K562 (cell line): ENCODE results near the gene GABARAPL2. TPM values are rescaled to one million over a fixed set of nuclear protein-coding genes. Genes with fewer than 3 reads are reported as not detected.

ENCODE experiments used
- CBFB ChIP-seq: sonication (generic); formaldehyde crosslinking; IDR thresholded peaks from 2 replicates; pipeline ENCODE4 v1.4.0; 2020; ENCODE audit warnings: mild to moderate bottlenecking, missing genetic modification reagents
- CCNT2 ChIP-seq: IDR thresholded peaks from 2 replicates; pipeline ENCODE4 v1.6.1; 2011; ENCODE audit warnings: borderline replicate concordance, low read depth, mild to moderate bottlenecking, moderate library complexity, mixed read lengths, low read length; ENCODE audit not compliant: insufficient read length; ENCODE audit errors: extremely low read depth
- E2F3 ChIP-seq: fragments of 250-450 bp; sonication (Bioruptor Pico); IDR thresholded peaks from 2 replicates; pipeline ENCODE4 v1.4.0; 2020; ENCODE audit warnings: mild to moderate bottlenecking
- ELF4 ChIP-seq: fragments of 450-650 bp; formaldehyde crosslinking; IDR thresholded peaks from 2 replicates; pipeline ENCODE4 v1.4.0; 2022; ENCODE audit warnings: missing genetic modification characterization
- GTF2E2 ChIP-seq: fragments of 200-800 bp; sonication (Bioruptor generic); IDR thresholded peaks from 2 replicates; pipeline ENCODE4 v1.6.1; 2016; ENCODE audit warnings: missing genetic modification characterization, missing compliant biosample characterization
- HMG20A ChIP-seq: fragments of 450-650 bp; formaldehyde crosslinking; conservative IDR thresholded peaks from 2 replicates; pipeline ENCODE4 v1.4.0; 2020; ENCODE audit warnings: mild to moderate bottlenecking, mixed read lengths
- IFI16 ChIP-seq: fragments of 250-450 bp; sonication (Bioruptor Pico); IDR thresholded peaks from 2 replicates; pipeline ENCODE4 v2.1.2; 2022; ENCODE audit warnings: mild to moderate bottlenecking, inconsistent platforms
- MCM3 ChIP-seq: fragments of 450-650 bp; IDR thresholded peaks from 2 replicates; pipeline ENCODE4 v1.6.1; 2016
- MYNN ChIP-seq, 2 experiments: sonication (generic); formaldehyde crosslinking in 1 of 2; IDR thresholded peaks; 2 replicates each; pipeline versions ENCODE4 v1.5.0 to v1.6.1; 2016 to 2020; ENCODE audit warnings: antibody characterized with exemption in 1 of 2, missing genetic modification reagents in 1 of 2
- PCBP2 ChIP-seq: fragments of 200-400 bp; formaldehyde crosslinking; IDR thresholded peaks from 2 replicates; pipeline ENCODE4 v1.6.1; 2018; ENCODE audit warnings: low read length, low read depth, mild to moderate bottlenecking, moderate library complexity; ENCODE audit not compliant: poor library complexity, severe bottlenecking
- PTBP1 ChIP-seq: fragments of 200-400 bp; formaldehyde crosslinking; IDR thresholded peaks from 2 replicates; pipeline ENCODE4 v1.6.1; 2017; ENCODE audit warnings: low read depth, low read length
- RBM14 ChIP-seq: fragments of 200-400 bp; formaldehyde crosslinking; IDR thresholded peaks from 2 replicates; pipeline ENCODE4 v1.6.1; 2018; ENCODE audit warnings: low read depth, mild to moderate bottlenecking, low read length, moderate library complexity, borderline replicate concordance; ENCODE audit not compliant: insufficient read depth
- XRCC3 ChIP-seq: fragments of 450-650 bp; IDR thresholded peaks from 2 replicates; pipeline ENCODE4 v1.6.1; 2017; ENCODE audit warnings: mild to moderate bottlenecking, moderate library complexity
- ZNF146 ChIP-seq: IDR thresholded peaks from one replicate; pipeline ENCODE4 v1.6.1; 2018; ENCODE audit warnings: missing compliant biosample characterization; ENCODE audit not compliant: unreplicated experiment
- ZNF551 ChIP-seq: fragments of 250-450 bp; sonication (Bioruptor Pico); IDR thresholded peaks from 2 replicates; pipeline ENCODE4 v1.5.0; 2021; ENCODE audit warnings: mild to moderate bottlenecking, moderate library complexity
- ZNF707 ChIP-seq: fragments of 250-450 bp; sonication (Bioruptor Pico); conservative IDR thresholded peaks from 2 replicates; pipeline ENCODE4 v1.8.0; 2022; ENCODE audit warnings: inconsistent platforms, mild to moderate bottlenecking, moderate library complexity
- polyA plus RNA-seq, 8 experiments: library from polyadenylated mRNA; depleted of rRNA in 4 of 8; stranded (reverse) in 5 of 8; unstranded in 3 of 8; fragments of >200 nt; fragmentation: Nextera tagmentation in 2 of 8; fragmentation: Illumina TruSeq in 1 of 8; extraction: Ambion mirVana in 2 of 8; extraction: Trizol in 1 of 8; gene quantifications; 2 replicates each; pipeline versions ENCODE4 v1.2.1 to v1.2.3, GENCODE V29; 2011 to 2014; ENCODE audit warnings: inconsistent platforms in 1 of 8, missing spikeins in 1 of 8
- total RNA-seq, 7 experiments: library from RNA; depleted of rRNA in 6 of 7; stranded (reverse); fragments of >200 nt in 6 of 7; fragmentation: Illumina TruSeq in 2 of 7; extraction: Trizol in 2 of 7; gene quantifications; 2 replicates each; pipeline versions ENCODE4 v1.2.1 to v1.2.3, GENCODE V29; 2011 to 2021; ENCODE audit warnings: low replicate concordance in 1 of 7
- TF ChIP-seq, protein P1 (sequence below), 2 experiments: fragments of 450-650 bp; IDR thresholded peaks; 2 replicates each; pipeline ENCODE4 v1.6.1; 2016; ENCODE audit warnings: mild to moderate bottlenecking in 2 of 2, borderline replicate concordance in 1 of 2, low read depth in 1 of 2, moderate library complexity in 1 of 2
- TF ChIP-seq, protein P2 (sequence below): fragments of 450-650 bp; IDR thresholded peaks from 2 replicates; pipeline ENCODE4 v1.6.1; 2016; ENCODE audit warnings: borderline replicate concordance

Gene GABARAPL2
- total and polyA plus RNA-seq, 9 of the 15 experiments (the other 6 are each of a cell fraction or from before 2014, with no cell fraction given): 42.1 to 288 (median 91.8) TPM

DNA sequence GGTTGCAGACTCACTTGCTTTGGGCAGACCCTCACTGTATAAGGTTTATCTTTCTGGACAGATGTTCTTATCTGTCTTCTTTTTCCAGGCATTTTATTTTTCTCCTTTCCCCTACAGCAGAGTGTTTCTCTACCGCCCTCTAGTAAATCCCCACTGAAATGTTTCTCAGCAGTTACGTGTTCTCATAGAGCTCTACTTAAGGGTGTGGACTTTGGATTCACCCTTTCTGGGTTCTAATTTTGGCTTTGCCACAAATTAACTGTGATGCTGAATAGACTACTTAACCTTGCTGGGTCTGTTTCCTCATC lies 54.9 kb downstream of the GABARAPL2 start (continued):
- TF ChIP-seq CBFB (CRISPR knock-in tag): no peak
- no peak for TF ChIP-seq GTF2E2
- TF ChIP-seq, protein P1, sequence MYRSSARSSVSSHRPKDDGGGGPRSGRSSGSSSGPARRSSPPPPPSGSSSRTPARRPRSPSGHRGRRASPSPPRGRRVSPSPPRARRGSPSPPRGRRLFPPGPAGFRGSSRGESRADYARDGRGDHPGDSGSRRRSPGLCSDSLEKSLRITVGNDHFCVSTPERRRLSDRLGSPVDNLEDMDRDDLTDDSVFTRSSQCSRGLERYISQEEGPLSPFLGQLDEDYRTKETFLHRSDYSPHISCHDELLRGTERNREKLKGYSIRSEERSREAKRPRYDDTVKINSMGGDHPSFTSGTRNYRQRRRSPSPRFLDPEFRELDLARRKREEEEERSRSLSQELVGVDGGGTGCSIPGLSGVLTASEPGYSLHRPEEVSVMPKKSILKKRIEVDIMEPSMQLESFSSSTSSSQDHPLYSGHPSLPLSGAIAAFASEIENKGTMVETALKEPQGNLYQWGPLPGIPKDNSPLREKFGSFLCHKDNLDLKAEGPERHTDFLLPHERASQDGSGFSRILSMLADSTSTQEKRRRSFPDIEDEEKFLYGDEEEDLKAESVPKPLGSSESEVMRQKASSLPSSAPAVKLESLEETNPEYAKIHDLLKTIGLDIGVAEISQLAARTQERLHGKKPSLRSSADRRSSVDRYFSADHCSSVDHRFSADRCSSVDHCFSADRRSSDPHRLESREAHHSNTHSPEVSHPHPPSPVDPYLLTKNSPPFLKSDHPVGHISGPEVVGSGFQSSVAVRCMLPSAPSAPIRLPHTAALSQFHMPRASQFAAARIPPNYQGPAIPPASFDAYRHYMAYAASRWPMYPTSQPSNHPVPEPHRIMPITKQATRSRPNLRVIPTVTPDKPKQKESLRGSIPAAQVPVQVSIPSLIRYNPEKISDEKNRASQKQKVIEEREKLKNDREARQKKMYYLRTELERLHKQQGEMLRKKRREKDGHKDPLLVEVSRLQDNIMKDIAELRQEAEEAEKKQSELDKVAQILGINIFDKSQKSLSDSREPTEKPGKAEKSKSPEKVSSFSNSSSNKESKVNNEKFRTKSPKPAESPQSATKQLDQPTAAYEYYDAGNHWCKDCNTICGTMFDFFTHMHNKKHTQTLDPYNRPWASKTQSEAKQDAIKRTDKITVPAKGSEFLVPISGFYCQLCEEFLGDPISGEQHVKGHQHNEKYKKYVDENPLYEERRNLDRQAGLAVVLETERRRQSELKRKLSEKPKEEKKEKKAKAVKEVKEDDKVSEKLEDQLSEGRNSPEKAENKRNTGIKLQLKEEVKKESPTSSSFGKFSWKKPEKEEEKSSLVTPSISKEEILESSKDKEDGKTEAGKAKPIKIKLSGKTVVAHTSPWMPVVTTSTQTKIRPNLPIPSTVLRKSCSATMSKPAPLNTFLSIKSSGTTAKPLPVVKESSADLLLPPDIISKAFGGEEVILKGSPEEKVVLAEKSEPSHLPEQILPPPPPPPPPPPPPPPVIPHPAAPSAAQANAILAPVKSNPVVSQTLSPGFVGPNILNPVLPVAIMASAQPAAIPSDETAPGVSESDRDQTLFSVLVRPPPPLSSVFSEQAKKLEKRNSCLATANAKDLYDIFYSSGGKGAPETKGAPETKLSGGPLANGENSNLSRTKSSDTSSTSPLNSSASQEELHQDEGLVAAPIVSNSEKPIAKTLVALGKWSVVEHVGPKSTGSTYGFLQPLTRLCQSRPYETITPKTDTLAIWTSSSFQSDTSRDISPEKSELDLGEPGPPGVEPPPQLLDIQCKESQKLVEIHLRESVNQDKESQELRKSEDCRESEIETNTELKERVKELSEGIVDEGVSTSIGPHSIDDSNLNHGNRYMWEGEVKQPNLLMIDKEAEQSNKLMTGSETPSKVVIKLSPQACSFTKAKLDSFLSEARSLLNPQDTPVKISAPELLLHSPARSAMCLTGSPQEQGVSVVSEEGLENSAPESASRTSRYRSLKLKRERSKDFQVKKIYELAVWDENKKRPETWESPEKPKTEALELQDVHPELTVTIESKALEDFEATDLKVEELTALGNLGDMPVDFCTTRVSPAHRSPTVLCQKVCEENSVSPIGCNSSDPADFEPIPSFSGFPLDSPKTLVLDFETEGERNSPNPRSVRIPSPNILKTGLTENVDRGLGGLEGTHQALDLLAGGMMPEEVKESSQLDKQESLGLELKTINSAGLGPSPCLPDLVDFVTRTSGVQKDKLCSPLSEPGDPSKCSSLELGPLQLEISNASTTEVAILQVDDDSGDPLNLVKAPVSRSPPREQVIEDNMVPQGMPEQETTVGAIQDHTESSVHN (IDR thresholded peaks at IDR 0.05; ENCODE audit: borderline replicate concordance in 1 of 2, low read depth in 1 of 2): no peak
- 0 out of 2 replicates have a peak, but pooled peaks have one; percentile 15 for TF ChIP-seq MYNN (IDR thresholded peaks at IDR 0.05)
- TF ChIP-seq MYNN (CRISPR knock-in tag; IDR thresholded peaks at IDR 0.05): no peak
- TF ChIP-seq PCBP2: no peak
- no peak for TF ChIP-seq ZNF146 (CRISPR knock-in tag)
- TF ChIP-seq ELF4 (CRISPR knock-in tag): peak; percentile 91
- no peak for TF ChIP-seq PTBP1
- 0 out of 2 replicates have a peak, but pooled peaks have one; percentile 28 for TF ChIP-seq HMG20A
- TF ChIP-seq, protein P2, sequence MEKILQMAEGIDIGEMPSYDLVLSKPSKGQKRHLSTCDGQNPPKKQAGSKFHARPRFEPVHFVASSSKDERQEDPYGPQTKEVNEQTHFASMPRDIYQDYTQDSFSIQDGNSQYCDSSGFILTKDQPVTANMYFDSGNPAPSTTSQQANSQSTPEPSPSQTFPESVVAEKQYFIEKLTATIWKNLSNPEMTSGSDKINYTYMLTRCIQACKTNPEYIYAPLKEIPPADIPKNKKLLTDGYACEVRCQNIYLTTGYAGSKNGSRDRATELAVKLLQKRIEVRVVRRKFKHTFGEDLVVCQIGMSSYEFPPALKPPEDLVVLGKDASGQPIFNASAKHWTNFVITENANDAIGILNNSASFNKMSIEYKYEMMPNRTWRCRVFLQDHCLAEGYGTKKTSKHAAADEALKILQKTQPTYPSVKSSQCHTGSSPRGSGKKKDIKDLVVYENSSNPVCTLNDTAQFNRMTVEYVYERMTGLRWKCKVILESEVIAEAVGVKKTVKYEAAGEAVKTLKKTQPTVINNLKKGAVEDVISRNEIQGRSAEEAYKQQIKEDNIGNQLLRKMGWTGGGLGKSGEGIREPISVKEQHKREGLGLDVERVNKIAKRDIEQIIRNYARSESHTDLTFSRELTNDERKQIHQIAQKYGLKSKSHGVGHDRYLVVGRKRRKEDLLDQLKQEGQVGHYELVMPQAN: no peak
- no peak for TF ChIP-seq IFI16 (CRISPR knock-in tag)
- no peak for TF ChIP-seq RBM14
- TF ChIP-seq XRCC3: no peak
- TF ChIP-seq ZNF551 (CRISPR knock-in tag): no peak
- no peak for TF ChIP-seq ZNF707 (CRISPR knock-in tag)
- no peak for TF ChIP-seq MCM3
- no peak for TF ChIP-seq CCNT2
- TF ChIP-seq E2F3 (CRISPR knock-in tag): no peak
